Measurements from ENCODE around the gene TRIM63. TPM values are rescaled to one million over a fixed set of nuclear protein-coding genes. Genes with fewer than 3 reads are reported as not detected.
A peak's percentile ranks its signal among the peaks of the same experiment; 100 is the strongest.

Gene TRIM63
- total and polyA plus RNA-seq, 2 of the 8 experiments (the other 6 are each of a cell fraction or from before 2014, with no cell fraction given) = not detected

- no peak for TF ChIP-seq SAP30 (IDR thresholded peaks at IDR 0.05; ENCODE audit: insufficient read depth, insufficient replicate concordance, low read length)
- peak in 1 of 2 experiments; percentile 46; a peak in 1 of 3 replicates for TF ChIP-seq POLR2A (IDR thresholded peaks at IDR 0.05; ENCODE audit: control extremely low read depth in 1 of 2, low read depth in 2 of 2, low read length in 2 of 2)
- no peak for TF ChIP-seq MAFK (IDR thresholded peaks at IDR 0.05; ENCODE audit: low read depth, low read length)
- TF ChIP-seq USF2 (IDR thresholded peaks at IDR 0.05; ENCODE audit: low read length) = no peak
- no peak for TF ChIP-seq KDM1A (IDR thresholded peaks at IDR 0.05; ENCODE audit: borderline replicate concordance, low read length)
- no peak for TF ChIP-seq CHD1 (IDR thresholded peaks at IDR 0.05; ENCODE audit: low read depth, low read length)
- peak; percentile 95 for TF ChIP-seq KDM4A (IDR thresholded peaks at IDR 0.05; ENCODE audit: low read depth, low read length, severe bottlenecking)
- no peak for TF ChIP-seq RFX5 (IDR thresholded peaks at IDR 0.05; ENCODE audit: borderline replicate concordance, low read depth, low read length)
- no peak for TF ChIP-seq HDAC2 (IDR thresholded peaks at IDR 0.05; ENCODE audit: borderline replicate concordance in 1 of 2, low read depth in 2 of 2, low read length in 2 of 2)
- TF ChIP-seq BCL11A (IDR thresholded peaks at IDR 0.05; ENCODE audit: low read depth in 2 of 2, low read length in 2 of 2) = no peak
These were observed 32.0 kb downstream of the TRIM63 start (continued) for GRCh38 chr1:26035203-26035958.

Measured in H1 (cell line).